GM18519 (cell line): ENCODE measurements around the gene ADAMTS2.

Source experiments
- ATAC-seq: cut with Tn5 transposase; IDR thresholded peaks from one replicate; pipeline ENCODE4 v1.9.1; 2021; ENCODE audit warnings: mild to moderate bottlenecking, moderate library complexity; ENCODE audit not compliant: unreplicated experiment, low FRiP score

The ADAMTS2 gene

GRCh38 chr5:179169836-179170235, 175.4 kb downstream of the ADAMTS2 start:
- ATAC-seq: no peak

GRCh38 chr5:179168664-179169063, 176.6 kb downstream of the ADAMTS2 start:
- ATAC-seq: no peak

GRCh38 chr5:179167871-179168451, 177.3 kb downstream of the ADAMTS2 start:
- ATAC-seq: no peak

- peak; percentile 71 for ATAC-seq
These were observed 178.1 kb downstream of the ADAMTS2 start for GRCh38 chr5:179166886-179167841.

- ATAC-seq: no peak
These were observed 178.9 kb downstream of the ADAMTS2 start for GRCh38 chr5:179166171-179166885.

- no peak for ATAC-seq
These were observed 179.7 kb downstream of the ADAMTS2 start for GRCh38 chr5:179165421-179166170.

- no peak for ATAC-seq
These were observed 180.6 kb downstream of the ADAMTS2 start for GRCh38 chr5:179164331-179165311.

GRCh38 chr5:179163236-179164155, 181.8 kb downstream of the ADAMTS2 start:
- no peak for ATAC-seq

GRCh38 chr5:179162351-179163235, 182.7 kb downstream of the ADAMTS2 start:
- no peak for ATAC-seq

- no peak for ATAC-seq
These were observed 183.4 kb downstream of the ADAMTS2 start for GRCh38 chr5:179161901-179162300.

GRCh38 chr5:179160584-179160983, 184.7 kb downstream of the ADAMTS2 start:
- ATAC-seq: no peak

GRCh38 chr5:179158556-179158955, 186.7 kb downstream of the ADAMTS2 start:
- ATAC-seq: no peak

- no peak for ATAC-seq
These were observed 190.0 kb downstream of the ADAMTS2 start for GRCh38 chr5:179154991-179155955.

GRCh38 chr5:179154346-179154990, 190.8 kb downstream of the ADAMTS2 start:
- ATAC-seq: no peak

- no peak for ATAC-seq
These were observed 191.3 kb downstream of the ADAMTS2 start for GRCh38 chr5:179153921-179154345.
